HEK293 (cell line): ENCODE results near the gene BEND3.

Source experiments
- CTCF ChIA-PET: fragments of 350-600 bp; formaldehyde crosslinking; extraction: SDS; loops from one replicate; lab custom pipeline; 2021; ENCODE audit warnings: antibody characterized with exemption; lab: Yijun Ruan, JAX
- POLR2A ChIA-PET: fragments of 300-600 bp; formaldehyde crosslinking; extraction: SDS; loops from one replicate; lab custom pipeline; 2020; ENCODE audit warnings: antibody characterized with exemption, inconsistent platforms; lab: Yijun Ruan, JAX
- H3K27ac ChIP-seq: fragments of 200-500 bp; sonication (Bioruptor generic); 2 replicates; pipeline ENCODE4 v1.5.1; 2014; ENCODE audit warnings: low read depth, low read length, control low read depth, inconsistent platforms; ENCODE audit errors: extremely low read depth
- H3K36me3 ChIP-seq, 2 experiments: fragments of 200-500 bp in 1 of 2; sonication (Bioruptor generic) in 1 of 2; 1 replicate in 1 of 2; 2 replicates in 1 of 2; pipeline ENCODE4 v1.5.1; 2014 to 2017; ENCODE audit warnings: inconsistent platforms in 2 of 2, low read length in 2 of 2; ENCODE audit not compliant: control insufficient read depth in 2 of 2, insufficient read depth in 1 of 2
- H3K4me1 ChIP-seq: fragments of 200-500 bp; sonication (Bioruptor generic); 2 replicates; pipeline ENCODE4 v1.5.1; 2014; ENCODE audit warnings: mild to moderate bottlenecking, low read length, inconsistent platforms; ENCODE audit not compliant: control insufficient read depth, insufficient read depth
- H3K4me3 ChIP-seq: 2 replicates; pipeline ENCODE4 v1.5.1; 2011; ENCODE audit warnings: low read depth, mild to moderate bottlenecking, control low read depth, low read length, moderate library complexity
- H3K9me3 ChIP-seq: fragments of 200-500 bp; sonication (Bioruptor generic); 2 replicates; pipeline ENCODE4 v1.5.1; 2014; ENCODE audit warnings: low read depth, low read length, inconsistent platforms; ENCODE audit not compliant: control insufficient read depth, insufficient read depth
- BCL11B ChIP-seq: fragments of 450-650 bp; formaldehyde crosslinking; IDR thresholded peaks from 2 replicates; pipeline ENCODE4 v1.5.1; 2016; ENCODE audit warnings: low read depth, missing biosample characterization, missing genetic modification characterization
- CTCF ChIP-seq: fragments of 450-650 bp; formaldehyde crosslinking; IDR thresholded peaks from 2 replicates; pipeline ENCODE4 v1.5.1; 2016; ENCODE audit warnings: missing biosample characterization, missing genetic modification characterization
- FEZF1 ChIP-seq: fragments of 450-650 bp; formaldehyde crosslinking; IDR thresholded peaks from 2 replicates; pipeline ENCODE4 v1.5.1; 2016; ENCODE audit warnings: missing biosample characterization, missing genetic modification characterization
- GLIS1 ChIP-seq: fragments of 450-650 bp; formaldehyde crosslinking; IDR thresholded peaks from 2 replicates; pipeline ENCODE4 v1.5.1; 2016; ENCODE audit warnings: missing biosample characterization, missing genetic modification characterization
- PRDM6 ChIP-seq: fragments of 450-650 bp; formaldehyde crosslinking; IDR thresholded peaks from 2 replicates; pipeline ENCODE4 v1.5.1; 2017; ENCODE audit warnings: missing biosample characterization, missing genetic modification characterization
- REPIN1 ChIP-seq: fragments of 450-650 bp; formaldehyde crosslinking; IDR thresholded peaks from 2 replicates; pipeline ENCODE4 v1.5.1; 2017; ENCODE audit warnings: missing biosample characterization, missing genetic modification characterization, low read depth
- WT1 ChIP-seq: fragments of 450-650 bp; formaldehyde crosslinking; IDR thresholded peaks from 2 replicates; pipeline ENCODE4 v1.5.1; 2016; ENCODE audit warnings: missing biosample characterization, missing genetic modification characterization
- ZBTB44 ChIP-seq: fragments of 450-650 bp; IDR thresholded peaks from 2 replicates; pipeline ENCODE4 v1.5.1; 2018; ENCODE audit warnings: missing biosample characterization, mild to moderate bottlenecking, missing genetic modification characterization
- ZEB2 ChIP-seq: fragments of 450-650 bp; formaldehyde crosslinking; IDR thresholded peaks from 2 replicates; pipeline ENCODE4 v1.5.1; 2016; ENCODE audit warnings: missing biosample characterization, missing genetic modification characterization
- ZFHX2 ChIP-seq: fragments of 450-650 bp; formaldehyde crosslinking; conservative IDR thresholded peaks from 2 replicates; pipeline ENCODE4 v1.5.1; 2016; ENCODE audit warnings: missing biosample characterization, missing genetic modification characterization
- ZIC2 ChIP-seq: fragments of 450-650 bp; formaldehyde crosslinking; IDR thresholded peaks from 2 replicates; pipeline ENCODE4 v1.5.1; 2016; ENCODE audit warnings: missing biosample characterization, missing genetic modification characterization
- ZNF311 ChIP-seq: fragments of 450-650 bp; formaldehyde crosslinking; IDR thresholded peaks from 2 replicates; pipeline ENCODE4 v1.5.1; 2017; ENCODE audit warnings: missing biosample characterization, missing genetic modification characterization, borderline replicate concordance
- ZNF473 ChIP-seq: fragments of 450-650 bp; formaldehyde crosslinking; IDR thresholded peaks from 2 replicates; pipeline ENCODE4 v1.5.1; 2017; ENCODE audit warnings: missing biosample characterization, missing genetic modification characterization
- ZNF48 ChIP-seq: fragments of 450-650 bp; formaldehyde crosslinking; IDR thresholded peaks from 2 replicates; pipeline ENCODE4 v1.5.1; 2016; ENCODE audit warnings: missing biosample characterization, missing genetic modification characterization
- ZNF518A ChIP-seq: fragments of 450-650 bp; formaldehyde crosslinking; conservative IDR thresholded peaks from 2 replicates; pipeline ENCODE4 v1.5.1; 2016; ENCODE audit warnings: low read depth, missing biosample characterization, missing genetic modification characterization
- ZNF654 ChIP-seq: fragments of 450-650 bp; formaldehyde crosslinking; IDR thresholded peaks from 2 replicates; pipeline ENCODE4 v1.5.1; 2016; ENCODE audit warnings: low read depth, missing biosample characterization, missing genetic modification characterization
- ZSCAN30 ChIP-seq: fragments of 450-650 bp; IDR thresholded peaks from 2 replicates; pipeline ENCODE4 v1.5.1; 2018; ENCODE audit warnings: missing biosample characterization, mild to moderate bottlenecking, missing genetic modification characterization, moderate library complexity
- TF ChIP-seq, protein P1 (sequence below): fragments of 450-650 bp; formaldehyde crosslinking; IDR thresholded peaks from 2 replicates; pipeline ENCODE4 v1.5.1; 2016; ENCODE audit warnings: missing biosample characterization, missing genetic modification characterization, borderline replicate concordance

Gene BEND3

DNA sequence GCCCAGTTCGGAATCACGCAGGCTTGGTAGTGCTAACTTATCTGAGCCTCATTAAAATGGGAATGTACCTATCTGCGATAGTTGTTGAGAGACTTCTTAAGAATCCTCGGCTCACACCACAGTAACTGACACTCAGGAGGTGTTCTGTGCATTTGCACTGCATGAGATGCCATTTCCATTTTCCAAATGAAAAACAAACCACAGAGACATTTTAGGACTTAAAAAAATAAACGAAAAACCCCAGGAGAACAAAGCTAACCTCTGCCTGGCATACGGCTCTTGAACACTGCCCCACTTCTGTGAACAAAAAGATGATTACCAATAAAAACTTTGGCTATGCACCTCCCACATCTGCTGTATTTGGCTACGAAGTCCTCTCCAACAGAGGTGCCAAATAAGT is 37.6 kb downstream of the BEND3 start:
- Histone ChIP-seq H3K27ac (no peak overlapping the region), H3K36me3 (no peaks in the 10 kb centered on the region; a peak in 1 of 3 replicates), H3K4me1 (peaks cover 7% of the 10 kb centered on the region), H3K4me3 (no peak overlapping the region), H3K9me3 (no peaks in the 10 kb centered on the region)
- POLR2A ChIA-PET, result no interaction called here
- TF ChIP-seq PRDM6 (tag by site-specific recombination), result peak; percentile 45; the same call in 1 of the 2 replicates
- TF ChIP-seq ZSCAN30, result no peak
- TF ChIP-seq ZNF311, result no peak
- TF ChIP-seq ZBTB44, result 0 out of 2 replicates have a peak, but pooled peaks have one; percentile 52
- no peak for TF ChIP-seq ZNF518A (tag by site-specific recombination)
- 0 out of 2 replicates have a peak, but pooled peaks have one; percentile 25 for TF ChIP-seq GLIS1
- TF ChIP-seq ZIC2 (tag by site-specific recombination), result peak; percentile 53; the same call in 1 of the 2 replicates
- peak; percentile 72 for TF ChIP-seq WT1 (tag by site-specific recombination)
- no peak for TF ChIP-seq BCL11B
- peak; percentile 46; the same call in 1 of the 2 replicates for TF ChIP-seq FEZF1 (tag by site-specific recombination)
- TF ChIP-seq ZNF48 (tag by site-specific recombination), result no peak
- CTCF ChIA-PET, result no interaction called here

GRCh38 chr6:107075951-107076381 is 39.3 kb downstream of the BEND3 start:
- POLR2A ChIA-PET, result no interaction called here
- H3K4me3 ChIP-seq, result no peak overlapping the region

More at GRCh38 chr6:107075951-107076381, 39.3 kb downstream of the BEND3 start:
- CTCF ChIA-PET, result interaction anchor here (2.1 kb wide), 1 partner anchor 38 kb away, joined by 8 read pairs; no protein-coding TSS in a partner anchor
- peak; percentile 37; the same call in 1 of the 2 replicates for TF ChIP-seq ZFHX2 (tag by site-specific recombination)
- TF ChIP-seq REPIN1 (tag by site-specific recombination), result no peak
- no peak for TF ChIP-seq ZNF473 (tag by site-specific recombination)
- TF ChIP-seq CTCF, result 0 out of 2 replicates have a peak, but pooled peaks have one; percentile 14
- TF ChIP-seq ZNF654 (tag by site-specific recombination), result peak; percentile 30
- no peak for TF ChIP-seq ZEB2 (tag by site-specific recombination)
- TF ChIP-seq, protein P1, sequence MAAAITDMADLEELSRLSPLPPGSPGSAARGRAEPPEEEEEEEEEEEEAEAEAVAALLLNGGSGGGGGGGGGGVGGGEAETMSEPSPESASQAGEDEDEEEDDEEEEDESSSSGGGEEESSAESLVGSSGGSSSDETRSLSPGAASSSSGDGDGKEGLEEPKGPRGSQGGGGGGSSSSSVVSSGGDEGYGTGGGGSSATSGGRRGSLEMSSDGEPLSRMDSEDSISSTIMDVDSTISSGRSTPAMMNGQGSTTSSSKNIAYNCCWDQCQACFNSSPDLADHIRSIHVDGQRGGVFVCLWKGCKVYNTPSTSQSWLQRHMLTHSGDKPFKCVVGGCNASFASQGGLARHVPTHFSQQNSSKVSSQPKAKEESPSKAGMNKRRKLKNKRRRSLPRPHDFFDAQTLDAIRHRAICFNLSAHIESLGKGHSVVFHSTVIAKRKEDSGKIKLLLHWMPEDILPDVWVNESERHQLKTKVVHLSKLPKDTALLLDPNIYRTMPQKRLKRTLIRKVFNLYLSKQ, result no peak
- peaks cover 7% of the 10 kb centered on the region for H3K4me1 ChIP-seq
- H3K27ac ChIP-seq, result no peak overlapping the region
- no peaks in the 10 kb centered on the region for H3K9me3 ChIP-seq
- peaks cover 0 to 3% of the 10 kb centered on the region in 2 experiments; a peak in 2 of 3 replicates for H3K36me3 ChIP-seq
